Stimulated activated CD4-positive, alpha-beta T cell treated with anti-CD3 and anti-CD28 coated beads, Interleukin-12 subunit alpha, Interleukin-12 subunit beta, amount 100 ng/mL, for 4 hours (primary cell): Measurements from ENCODE around the gene CDK5RAP1.

ENCODE experiments used
- DNase-seq: peaks from one replicate; pipeline ENCODE4 v3.0.0-alpha.2; 2020

The CDK5RAP1 gene

DNA sequence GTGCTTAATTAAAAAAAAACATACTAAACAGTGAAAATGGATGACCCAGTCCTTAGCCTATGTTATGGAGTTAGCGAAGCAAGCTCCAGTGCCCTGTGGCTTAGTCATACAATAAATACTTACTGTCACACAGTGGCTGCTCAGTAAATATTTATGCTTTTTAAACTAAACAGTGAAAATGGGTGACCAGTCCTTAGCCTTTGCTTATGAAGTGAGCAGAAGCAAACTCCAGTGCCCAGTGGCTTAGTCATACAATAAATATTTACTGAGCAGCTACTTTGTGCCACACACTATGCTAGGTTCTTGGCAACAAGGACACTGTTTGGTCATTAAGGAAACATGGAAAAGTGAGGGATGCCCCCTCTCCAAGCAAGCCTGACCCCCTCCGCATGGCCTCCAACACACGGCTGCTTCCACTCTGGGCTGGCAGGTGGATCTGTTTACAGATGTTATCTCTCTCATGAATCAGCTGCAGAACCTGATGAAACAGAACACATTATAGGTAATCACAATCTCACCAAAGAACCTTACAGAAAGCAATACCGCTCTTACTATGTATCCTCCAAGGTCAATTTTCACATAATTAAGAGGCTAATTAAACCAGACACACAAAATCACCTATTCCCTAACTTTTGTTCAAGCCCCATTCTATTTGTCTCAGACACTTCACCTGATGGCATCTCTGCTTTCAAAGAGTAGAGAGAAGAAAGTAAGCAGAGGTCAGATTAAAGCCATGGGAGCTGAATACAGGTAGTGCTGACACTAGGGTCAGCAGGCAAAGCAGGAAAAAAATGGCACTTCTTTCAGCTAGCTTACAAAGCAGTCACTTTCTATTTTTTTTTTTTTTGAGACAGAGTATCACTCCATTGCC, 27.3 kb downstream of the CDK5RAP1 start:
- DNase-seq, result no peak

DNA sequence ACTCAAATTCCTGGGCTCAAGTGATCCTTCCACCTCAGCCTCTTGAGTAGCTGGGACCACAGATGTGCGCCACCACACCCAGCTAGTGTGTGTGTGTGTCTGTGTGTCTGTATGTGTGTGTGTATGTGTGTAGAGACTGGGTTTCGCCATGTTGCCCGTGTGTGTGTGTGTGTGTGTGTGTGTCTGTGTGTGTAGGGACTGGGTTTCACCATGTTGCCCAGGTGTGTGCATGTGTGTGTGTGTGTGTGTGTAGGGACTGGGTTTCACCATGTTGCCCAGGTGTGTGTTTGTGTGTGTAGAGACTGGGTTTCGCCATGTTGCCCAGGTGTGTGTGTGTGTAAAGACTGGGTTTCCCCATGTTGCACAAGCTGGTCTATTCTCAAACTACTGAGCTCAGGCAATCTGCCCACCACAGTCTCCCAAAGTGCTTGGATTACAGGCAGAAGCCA, 28.3 kb downstream of the CDK5RAP1 start:
- DNase-seq, result no peak

DNA sequence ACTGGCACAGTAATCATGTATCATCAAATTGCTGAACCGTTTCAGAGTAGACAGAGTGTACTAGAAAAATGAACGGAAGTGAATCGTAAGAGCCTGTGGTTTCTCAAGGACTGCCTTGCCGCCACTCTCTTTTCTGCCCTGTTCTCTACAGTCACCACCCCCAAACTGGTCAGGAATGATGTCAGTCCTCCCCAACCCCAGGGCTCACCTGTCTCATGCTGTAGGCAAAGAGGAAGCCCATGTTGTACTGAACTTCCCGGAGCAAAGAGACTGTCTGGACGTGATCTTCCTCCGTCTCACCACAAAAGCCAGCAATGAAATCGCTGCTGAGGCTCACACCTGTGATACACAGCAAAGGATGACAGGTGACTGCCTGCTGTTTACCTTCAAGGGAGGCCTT, 31.0 kb downstream of the CDK5RAP1 start:
- DNase-seq, result no peak

DNA sequence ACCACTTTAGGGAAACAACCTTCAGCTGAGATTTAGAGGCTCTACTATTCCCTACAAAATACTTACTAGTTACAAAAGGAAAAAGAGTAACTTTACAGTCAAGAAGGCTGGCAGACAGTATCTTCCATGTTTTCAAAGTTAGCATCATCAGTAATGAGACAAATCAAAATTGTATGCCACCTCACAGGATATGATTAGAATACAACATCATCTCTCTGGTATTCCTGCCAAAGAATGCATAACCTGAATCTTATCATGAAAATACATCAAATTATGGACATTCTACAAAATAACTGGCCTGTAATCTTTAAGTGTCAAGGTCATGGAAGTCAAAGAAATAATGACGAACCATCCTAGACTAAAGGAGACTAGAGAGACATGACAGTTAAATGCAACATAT, 38.4 kb downstream of the CDK5RAP1 start:
- no peak for DNase-seq

DNA sequence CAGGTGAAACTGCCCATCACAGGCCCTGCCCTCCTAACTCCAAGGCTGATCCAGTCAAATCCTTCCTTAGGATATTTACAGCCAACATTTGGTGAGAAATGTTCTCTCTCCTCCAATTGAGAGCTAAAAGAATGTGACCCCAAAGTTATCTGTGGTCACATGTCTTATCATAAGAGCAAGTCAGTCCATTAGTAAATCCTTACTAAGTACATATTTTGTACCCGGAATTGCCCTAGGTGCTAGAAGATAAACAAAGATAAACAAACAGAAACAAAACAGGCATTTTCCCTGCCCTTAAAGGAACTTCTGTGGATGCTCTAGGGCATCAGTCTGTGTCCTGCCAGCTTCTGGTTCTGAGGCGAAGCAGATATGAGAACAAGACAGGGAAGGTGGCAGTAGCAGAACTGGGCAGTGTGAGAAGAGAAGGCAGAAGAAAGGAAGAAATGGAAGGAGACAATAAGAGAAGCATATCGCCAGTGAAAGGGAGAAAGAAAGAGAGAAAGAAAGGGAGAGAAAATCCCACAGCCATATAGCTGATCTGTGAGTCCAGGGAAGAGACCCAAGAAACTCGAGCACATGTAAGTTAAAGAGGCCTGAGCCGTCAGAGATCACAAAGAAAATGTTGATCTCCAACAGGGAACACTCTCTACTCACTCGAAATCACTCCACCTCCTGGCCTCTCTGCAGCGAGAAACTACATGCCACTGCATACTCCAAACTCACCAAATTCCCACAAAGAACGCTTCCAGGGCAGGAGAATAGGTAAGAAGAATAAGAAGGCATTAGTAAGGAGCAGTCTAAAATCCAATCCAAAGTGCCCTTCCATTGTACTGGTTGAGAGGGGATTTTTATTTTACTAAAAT, 41.7 kb downstream of the CDK5RAP1 start:
- no peak for DNase-seq

DNA sequence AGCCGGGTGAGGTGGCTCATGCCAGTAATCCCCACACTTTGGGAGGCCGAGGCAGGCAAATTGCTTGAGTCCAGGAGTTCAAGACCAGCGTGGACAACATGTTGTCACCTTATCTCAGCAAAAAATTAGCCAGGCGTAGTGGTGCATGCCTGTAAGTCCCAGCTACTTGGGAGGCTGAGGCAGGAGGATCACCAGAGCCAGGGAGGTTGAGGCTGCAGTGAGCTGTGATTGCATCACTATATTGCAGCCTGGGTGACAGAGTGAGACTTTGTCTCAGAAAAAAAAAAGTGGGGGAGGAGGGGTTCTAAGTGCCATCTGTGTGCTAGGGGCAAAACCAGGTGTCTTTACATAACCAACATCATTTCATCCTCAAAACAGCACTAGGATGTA, 48.3 kb downstream of the CDK5RAP1 start:
- DNase-seq, result no peak

DNA sequence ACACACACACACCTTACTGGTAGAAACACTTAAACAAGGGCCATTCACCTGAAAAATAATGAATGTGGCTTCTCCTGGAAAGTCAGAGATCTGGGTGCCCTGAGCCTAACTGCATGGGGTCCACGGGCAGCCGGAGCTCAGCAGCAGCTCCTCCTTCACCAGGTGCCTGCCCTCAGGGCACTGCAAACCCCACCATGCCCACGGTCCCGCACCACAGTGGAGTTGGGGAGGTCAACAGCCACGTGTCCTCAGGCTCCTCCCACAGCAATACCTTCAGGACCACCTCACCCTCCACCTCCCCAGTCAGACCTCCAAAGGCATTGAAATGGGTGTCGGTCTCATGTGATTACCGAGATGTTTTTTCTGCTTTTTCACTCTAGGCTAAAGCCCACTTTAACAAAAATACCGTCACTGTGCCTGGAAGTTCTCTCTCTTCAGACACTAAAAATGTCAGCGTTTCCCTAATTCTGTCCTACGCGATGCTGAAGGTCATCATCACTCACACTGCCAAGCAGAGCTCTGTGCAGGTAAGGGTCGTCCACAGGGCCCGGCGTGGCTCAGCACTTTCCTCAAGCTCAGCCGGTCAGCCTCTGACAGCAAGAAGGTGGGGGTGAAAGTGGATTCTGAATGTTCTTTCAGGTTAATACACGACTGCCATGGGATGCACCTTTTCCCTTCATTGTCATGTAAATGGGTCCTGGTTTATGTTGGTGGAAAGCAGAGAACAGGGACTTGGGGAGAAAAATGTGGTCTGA, 48.9 kb downstream of the CDK5RAP1 start:
- no peak for DNase-seq

DNA sequence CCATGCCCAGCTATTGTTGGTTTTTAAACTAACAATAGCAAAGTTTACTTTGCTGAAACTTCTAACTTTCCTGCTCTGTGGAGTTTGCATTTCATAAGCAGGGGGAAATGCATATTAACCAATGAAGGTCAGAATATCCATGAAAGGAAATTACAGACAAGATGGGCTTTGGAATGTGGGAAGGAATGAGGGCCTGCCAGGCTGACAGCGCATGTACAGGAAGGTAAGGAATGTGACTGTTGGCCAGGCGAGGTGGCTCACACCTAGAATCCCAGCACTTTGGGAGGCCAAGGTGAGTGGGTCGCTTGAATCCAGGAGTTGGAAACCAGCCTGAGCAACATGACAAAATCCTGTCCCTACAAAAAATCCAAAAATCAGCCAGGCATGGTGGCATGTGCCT, 49.6 kb downstream of the CDK5RAP1 start:
- no peak for DNase-seq

DNA sequence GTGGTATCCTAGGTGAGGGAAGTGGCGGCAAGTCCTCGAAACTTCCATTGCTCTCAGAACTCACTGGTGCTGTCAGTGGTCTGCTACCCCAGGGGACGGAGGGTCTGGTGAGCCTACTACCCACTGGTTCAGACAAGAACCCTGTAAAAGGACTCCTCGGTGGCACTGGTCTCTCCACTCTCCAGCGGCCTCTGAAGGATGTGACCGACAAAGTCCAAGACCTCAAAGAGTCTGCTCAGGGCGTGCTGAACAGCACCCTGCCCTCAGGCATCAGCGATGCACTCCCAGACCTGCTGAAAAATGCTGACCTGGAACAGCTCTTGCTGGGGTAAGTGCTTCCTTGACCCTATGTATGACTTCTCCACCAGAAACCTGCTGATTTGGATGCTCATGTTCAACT, 51.8 kb downstream of the CDK5RAP1 start:
- no peak for DNase-seq

DNA sequence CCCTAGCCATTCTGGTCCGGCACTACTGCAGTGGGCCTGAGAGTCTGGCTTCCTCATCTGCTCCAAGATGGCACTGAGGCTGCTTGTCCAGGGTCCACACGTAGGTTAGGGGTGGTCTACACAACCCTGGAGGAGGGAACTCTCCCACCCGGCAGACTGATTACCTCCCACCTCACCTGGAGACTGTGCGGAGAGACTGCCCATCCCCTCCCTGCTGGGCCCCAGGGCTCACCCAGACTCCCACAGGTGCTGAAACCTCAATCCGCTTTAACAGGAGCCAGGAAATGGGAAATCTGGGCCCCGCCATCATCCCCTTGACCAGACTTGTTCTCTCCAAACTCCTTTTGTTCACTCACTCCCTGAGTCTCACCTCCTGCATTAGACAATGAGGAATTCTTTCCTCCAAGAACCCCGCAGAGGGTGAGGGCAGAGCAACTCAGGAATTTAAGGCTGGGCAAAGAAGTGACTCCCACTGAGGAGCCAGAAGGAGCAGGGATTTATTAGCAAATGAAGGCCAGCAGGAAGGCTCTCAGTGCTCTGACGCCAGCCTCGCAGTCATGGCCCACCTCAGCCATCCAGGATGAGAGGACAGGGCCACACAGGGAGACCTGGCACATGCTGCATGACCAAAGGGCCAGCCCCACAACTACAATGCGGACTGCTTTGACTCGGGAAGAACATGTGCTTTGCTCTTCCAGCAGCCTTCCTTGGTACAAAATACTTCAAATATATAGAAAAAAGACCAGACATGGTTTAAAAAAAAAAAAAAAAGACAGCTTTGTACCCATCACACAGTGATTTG, 53.0 kb downstream of the CDK5RAP1 start:
- no peak for DNase-seq

DNA sequence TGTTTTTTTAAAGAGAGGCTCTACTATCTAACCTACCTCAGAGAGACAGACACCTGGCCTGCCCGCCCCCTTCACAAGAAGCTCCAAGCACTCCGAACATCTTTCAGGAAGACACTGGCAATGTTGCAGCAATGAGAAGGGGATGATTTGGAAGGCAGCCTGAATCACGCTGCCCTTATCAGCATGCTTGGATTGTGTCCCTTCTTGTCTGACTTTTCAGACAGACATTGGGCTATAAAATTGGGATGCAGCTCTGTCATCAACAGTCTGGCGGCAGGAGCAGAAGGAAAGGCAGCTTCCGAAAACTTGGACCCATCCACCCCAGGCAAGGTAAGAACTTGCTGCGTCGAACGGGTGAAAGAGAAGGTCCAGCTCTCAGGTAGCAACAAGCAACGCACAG, 56.0 kb downstream of the CDK5RAP1 start:
- DNase-seq, result no peak

DNA sequence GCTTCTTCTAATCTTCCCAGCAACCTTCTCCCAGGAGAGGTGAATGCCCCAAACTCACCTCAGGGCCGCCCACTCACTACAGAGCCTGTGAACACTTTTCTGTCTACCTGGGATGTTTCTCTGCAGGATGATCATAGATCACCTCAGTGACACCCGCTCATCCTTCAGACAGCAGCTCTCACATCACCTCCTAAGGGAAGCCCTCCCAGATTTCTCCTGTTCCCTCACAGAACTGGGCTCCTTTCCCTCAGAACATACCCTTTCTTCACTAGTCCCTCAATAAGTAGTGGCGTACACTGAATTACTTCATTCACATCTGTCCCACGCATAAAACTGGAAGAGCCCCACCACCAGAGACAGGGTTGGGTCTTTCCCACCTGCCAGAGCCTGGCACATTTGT, 57.8 kb downstream of the CDK5RAP1 start:
- DNase-seq, result no peak

DNA sequence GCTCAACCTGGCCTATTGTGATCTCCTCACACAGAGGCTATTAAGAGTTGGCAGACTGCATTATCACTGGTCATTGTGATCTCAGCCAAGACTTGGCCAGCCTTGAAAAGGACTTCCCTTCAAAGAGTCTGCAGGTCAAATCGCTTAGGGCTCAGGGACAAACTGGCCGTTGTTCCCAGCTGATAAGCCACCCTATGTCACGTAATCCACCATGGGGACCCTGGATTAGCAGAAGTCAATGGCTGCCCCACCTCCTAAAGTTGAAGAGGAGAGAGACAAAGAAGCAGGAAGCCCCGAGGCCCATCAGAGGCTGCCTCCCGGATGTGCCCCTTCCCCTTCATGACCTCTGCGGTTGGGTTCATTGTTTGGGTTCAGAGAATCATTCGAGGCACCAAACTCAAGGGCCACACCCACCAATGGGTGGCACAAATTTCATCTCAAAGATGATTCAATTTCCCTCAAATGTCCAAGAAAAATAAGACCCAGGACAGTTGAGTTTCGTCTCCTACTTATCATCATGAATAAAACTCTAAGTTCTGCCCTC, 61.7 kb downstream of the CDK5RAP1 start:
- DNase-seq, result no peak

DNA sequence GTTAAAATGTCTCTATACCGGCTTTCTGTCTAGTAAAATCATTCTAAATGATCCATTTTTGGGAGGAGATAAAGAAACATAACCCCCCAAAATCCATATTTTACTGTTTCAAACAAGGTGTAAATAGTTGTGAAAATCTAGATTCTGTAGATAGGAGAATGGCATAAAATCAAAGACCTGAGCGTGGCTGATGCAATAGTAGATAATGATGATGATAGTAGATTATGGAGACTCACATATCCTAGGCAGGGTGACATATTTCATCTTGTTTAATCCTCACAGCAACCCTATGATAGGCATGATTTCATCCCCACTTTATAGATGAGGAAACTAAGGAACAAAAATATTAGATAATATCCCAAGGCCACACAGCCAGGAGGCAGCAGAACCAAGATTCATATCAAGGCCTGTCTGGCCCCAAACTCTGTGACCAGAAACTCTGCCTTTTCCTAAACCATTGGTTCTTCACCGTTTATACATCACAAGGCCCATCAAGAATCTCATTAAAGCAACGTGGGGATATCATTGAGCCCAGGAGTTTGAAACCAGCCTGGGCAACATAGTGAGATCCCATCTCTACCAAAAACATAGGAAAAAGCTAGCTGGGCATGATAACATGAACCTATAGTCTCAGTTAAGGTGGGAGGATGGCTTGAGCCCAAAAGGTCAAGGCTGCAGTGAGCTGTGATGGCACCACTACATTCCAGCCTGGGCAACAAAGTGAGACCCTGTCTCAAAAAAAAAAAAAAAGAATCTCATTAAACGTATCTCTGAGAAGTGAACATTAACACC, 62.7 kb downstream of the CDK5RAP1 start:
- no peak for DNase-seq

DNA sequence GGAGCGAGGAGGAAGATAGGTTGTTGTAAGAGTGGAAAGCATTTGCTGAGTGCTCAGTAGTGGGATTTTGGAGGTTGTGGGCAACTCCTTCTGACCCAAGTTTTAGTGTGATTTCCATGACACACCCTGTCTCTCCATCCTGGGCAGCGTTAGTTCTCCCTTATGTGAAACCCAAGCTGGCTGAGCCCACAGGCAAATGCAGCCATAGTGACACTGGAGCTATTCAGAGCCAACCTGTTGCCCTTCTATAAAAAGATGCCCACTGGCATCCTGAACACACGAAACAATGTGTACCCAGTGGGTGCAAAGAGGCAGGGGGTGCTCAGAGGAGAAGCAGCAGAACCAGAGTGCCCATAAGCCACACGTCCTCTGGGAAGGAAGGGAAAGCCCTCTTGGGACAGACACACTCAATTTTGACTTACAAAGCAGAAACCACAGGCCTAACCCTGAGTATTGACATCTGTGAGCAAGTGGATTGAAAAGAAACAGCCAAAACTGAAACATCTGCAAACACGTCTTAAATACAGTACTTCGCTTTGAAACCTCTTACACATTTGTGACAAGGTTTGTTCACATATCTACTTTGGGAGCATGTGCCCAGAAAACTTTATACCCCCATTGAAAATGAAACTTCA, 63.7 kb downstream of the CDK5RAP1 start:
- DNase-seq, result no peak

DNA sequence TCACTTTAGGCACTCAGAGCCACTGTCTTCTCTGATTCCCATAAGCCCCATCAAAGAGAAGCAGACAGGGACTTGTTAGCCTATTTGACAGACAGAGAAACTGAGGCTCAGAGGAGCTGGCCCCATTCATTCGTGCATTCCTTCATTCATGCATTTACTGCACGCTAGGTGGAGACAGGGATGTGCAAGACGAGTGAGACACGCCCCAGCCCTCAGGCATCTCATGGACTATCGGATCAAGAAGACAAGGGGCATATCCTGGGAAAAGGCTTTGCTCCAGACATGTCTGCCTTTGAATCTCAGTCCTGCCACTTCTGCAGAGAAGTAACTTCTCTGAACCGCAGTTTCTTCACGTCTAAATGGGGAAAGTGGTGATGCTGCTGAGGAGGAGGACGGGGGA, 64.2 kb downstream of the CDK5RAP1 start:
- no peak for DNase-seq

DNA sequence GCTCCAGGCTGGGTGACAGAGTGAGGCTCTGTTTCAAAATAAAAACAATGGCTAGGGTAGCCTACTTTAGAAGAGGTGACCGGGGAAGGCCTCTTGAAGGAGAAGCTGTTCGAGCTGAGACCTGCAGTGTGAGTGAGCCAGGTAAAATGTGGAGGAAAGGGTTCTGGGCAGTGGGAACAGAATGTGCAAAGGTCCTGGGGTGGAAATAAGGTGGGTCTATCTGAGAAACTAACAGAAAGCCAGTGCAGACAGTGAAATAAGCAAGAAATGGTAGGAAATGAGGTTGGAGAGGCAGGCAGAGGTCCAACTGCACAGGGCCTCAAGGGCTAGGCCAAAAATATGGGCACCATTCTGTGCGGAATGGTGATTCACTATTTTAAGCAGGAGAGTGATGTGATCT, 64.9 kb downstream of the CDK5RAP1 start:
- DNase-seq, result no peak

DNA sequence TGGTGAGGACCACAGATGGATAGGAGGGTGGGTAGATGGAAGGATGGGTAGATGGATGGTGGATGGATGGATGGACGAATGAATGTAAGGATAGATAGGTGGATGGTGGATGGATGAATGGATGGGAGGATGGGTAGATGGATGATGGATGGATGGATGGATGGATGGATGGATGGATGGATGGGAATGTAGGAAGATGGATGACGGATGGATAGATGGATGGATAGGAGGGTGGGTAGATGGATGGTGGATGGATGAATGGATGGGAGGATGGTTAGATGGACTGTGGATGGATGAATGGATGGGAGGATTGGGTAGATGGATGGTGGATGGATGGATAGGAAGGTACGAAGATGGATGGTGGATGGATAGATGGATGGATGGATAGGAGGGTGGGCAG, 67.2 kb downstream of the CDK5RAP1 start:
- no peak for DNase-seq

DNA sequence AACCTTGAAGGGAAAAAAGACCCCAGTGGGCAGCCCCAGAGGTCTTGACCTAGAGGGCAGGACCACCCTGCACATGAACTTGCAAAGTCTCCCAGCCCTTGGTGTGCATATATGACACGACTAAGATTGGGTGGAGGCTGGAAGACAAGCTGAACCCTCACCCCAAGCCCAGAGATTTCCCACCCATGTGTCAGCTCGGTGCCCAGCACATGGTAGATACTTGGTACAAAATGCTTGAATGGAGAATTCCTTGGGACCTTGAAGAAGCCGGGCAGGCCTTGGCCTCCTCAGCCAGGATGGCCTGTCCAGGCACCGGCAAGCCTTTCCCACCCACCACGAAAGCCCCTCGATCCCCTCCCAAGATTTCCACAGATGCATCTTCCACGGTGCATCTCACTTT, 67.7 kb downstream of the CDK5RAP1 start:
- no peak for DNase-seq

DNA sequence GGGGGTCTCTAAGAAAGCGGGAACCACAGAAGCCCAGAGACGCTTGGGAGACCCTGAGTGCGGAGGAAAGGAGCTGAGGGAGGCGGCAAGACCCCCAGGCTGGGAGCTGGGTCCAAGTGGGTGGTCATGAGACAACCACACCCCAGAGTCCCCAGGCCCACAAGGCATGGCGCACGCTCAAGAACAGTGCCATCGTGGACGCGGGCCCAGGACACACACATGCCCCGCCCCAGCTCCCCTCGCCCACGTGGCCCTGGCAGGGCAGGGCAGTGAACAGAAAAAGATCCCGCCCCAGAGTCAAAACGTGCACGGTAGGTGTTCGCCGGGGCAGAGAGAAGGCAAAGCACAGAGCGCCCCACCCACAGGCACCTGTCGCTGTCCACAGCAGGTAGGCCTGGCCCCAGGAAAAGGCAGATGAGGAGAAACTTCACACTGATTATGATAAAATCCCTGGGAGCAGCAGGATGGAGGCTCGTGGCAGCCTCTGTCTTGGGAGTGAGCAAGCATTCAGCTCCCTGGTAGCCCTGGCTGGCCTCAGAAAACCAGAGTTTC, 68.3 kb downstream of the CDK5RAP1 start:
- no peak for DNase-seq
